NCI-H82 treated with DMSO at 0.1 percent for 48 hours (cell line): ENCODE data around the gene TNIP3.
"Not testable (repeated sequence)": the region's sequence is repeated elsewhere in the genome, so short reads cannot be mapped to it uniquely, and the experiment has no call there.

ENCODE experiments used
- DNase-seq: peaks from one replicate; lab custom pipeline; 2025; ENCODE audit not compliant: unreplicated experiment; lab: John Stamatoyannopoulos, UW

The TNIP3 gene

GRCh38 chr4:121177246-121178137 lies 13.4 kb upstream of the TNIP3 start:
- no peak for DNase-seq

DNA sequence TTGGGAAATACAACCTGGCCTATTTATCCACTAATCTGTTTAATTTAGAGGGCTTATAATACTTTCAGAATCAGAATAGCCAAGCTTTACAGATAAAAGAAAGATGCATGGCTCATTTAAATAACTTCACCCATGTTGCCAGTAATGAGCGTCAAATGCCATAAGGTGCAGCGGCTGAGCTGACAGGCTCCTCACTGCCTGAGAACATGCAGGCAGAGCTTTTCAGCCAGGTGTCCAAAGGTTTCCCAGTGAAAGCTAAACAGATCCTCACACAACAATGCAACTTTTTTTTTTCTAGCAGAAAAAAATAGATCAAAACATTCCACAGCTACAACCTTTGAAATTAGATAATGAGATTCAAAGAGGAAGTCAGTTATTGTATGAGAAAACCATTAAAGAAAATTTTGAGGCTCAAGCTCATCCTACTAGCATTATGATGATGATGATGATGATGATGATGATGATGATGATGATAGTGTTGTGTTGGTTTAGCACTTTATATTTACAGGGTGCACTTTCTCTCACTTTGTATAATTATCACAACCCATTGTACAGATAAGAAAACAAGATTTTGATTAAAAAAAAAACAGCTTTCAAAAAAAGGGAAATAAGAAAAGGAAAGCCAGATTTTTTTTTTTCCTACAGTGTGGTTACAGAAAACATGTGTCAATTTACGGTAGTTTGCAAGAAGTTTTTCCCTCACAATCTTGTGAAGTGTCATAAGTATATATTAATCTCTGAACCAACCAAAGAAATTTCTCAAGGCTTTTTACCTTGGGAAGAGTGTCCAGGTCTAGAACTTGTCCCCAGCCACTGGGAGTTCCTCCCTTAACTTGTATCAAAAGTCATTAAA lies 12.2 kb upstream of the TNIP3 start:
- DNase-seq = no peak

DNA sequence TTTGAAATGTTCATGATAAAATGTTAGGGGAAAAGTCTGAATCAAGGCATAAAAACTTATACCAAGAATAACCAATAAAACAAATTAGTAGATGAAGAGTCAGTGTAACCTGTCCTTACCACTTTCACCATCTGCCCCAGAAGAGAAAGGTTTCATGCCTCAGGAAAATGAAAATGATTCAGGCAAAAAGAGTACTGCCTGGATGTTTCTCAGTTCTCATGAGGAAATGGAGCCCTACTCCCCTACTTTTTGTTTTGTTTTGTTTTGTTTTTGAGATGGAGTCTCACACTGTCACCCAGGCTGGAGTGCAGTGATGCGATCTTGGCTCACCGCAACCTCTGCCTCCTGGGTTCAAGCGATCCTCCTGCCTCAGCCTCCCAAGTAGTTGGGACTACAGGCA lies 7.4 kb upstream of the TNIP3 start:
- not testable (repeated sequence) for DNase-seq

DNA sequence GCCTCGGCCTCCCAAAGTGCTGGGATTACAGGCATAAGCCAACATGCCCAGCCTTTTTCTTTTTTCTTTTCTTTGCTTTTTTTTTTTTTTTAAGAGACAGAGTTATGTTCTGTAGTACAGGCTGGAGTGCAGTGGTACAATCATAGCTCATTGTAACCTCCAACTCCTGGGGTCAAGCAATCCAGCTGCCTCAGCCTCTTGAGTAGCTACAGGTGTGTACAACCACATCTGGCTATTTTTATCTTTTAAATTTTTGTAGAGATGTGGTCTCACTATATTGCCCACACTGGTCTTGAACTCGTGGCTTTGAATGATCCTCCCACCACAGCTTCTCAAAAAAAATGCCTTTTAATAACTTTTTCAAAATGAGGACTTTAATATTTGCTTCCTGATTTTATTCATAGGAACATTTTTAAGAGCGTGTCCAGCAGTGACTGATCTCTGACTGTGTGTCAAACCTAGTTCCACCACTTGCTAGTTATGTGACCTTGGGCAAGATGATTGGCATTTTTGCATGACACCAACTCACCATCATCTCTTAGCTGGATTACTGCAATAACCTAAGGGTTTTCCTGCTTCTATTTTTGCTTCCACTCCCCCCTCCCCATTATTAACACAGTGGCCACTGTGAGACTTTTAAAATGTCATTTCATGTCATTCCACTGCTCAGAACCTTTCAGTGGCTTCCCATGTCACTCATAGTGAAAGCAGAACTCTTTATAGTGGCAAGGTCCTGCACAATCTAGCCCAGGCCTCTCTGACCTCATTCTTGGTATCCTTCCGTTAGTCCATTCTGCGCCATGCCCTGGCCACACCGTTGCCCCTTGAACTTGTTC lies 4.5 kb upstream of the TNIP3 start:
- DNase-seq = no peak

GRCh38 chr4:121166976-121167375 lies 2.9 kb upstream of the TNIP3 start:
- no peak for DNase-seq

GRCh38 chr4:121165206-121165605 lies 1.1 kb upstream of the TNIP3 start:
- DNase-seq = no peak

- DNase-seq = no peak
These were observed 7.0 kb downstream of the TNIP3 start for GRCh38 chr4:121156822-121157769.

DNA sequence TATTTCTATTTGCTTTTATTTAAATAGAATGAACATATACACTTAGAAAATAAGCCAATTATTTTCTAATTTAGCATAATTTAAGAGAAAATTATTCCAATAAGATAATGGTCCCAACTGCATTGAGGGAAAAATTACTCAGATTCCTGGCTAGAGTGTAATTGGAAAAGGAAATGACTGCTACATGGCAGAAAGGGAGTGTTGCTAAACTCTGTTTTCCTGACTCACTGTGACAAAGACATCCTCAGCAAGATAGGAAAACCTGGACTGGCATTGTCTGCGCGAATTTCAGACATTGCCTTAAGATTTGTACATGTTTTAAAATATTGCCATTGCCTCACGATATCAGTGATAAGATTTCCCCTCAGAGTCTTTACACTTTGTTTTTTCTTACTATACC lies 8.2 kb downstream of the TNIP3 start:
- no peak for DNase-seq

DNA sequence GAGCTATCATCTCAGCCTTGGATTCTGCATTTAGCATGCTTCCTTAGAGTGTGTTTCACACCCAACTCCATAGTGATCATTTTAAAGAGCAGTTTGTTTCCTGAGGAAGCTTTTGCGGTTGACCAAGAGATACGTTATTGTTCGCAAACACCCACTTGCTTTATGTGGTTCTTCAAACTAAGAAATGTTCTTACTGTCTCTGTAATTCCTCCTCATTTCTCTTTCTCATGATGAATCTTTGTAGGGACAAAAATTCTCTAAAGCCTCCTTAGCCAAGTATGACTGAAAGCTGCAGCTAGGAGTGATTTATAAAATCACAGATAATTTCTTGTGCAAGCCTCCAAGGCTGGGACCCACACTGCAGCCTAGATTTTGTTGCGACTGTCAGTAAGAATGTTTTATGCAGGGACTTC lies 10.0 kb downstream of the TNIP3 start:
- DNase-seq = no peak

GRCh38 chr4:121151942-121152341 lies 12.2 kb downstream of the TNIP3 start:
- no peak for DNase-seq

GRCh38 chr4:121150486-121150885 lies 13.6 kb downstream of the TNIP3 start:
- DNase-seq = no peak

DNA sequence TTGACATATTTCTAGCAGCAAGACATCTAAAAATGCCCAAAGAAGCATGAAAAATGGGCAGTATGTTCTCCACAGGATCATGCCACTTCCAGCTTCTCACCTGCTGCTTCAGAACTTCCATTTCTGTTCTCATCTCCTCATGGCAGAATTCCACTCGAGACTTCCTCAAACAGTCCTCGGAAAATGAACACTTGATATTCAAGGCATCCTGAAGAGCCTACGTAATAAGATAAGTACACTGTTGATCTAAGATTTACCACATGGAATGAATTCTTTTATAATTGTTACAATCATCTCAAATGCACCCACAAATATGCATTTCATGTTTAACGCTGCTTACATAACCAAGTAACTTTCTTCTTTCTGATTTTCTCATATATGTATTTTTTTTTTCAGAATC lies 14.1 kb downstream of the TNIP3 start:
- DNase-seq = no peak

DNA sequence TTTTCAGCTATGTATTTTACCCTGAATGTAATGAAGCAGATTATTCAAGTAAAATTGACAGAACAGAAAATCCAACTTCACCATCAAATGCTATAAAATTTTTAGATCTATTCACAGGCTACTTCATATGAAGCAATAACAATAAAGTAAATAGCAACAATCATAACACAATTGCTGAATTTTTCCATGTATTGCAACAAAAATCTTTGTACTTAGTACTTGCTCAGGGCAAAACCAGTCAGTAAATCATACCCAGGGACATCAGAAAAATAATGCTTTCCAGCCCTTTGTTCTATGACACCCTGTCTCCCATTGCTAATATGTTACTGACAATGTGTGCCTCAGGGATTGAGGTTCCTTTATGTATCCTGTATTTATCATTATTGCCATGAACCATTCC lies 15.5 kb downstream of the TNIP3 start:
- no peak for DNase-seq

DNA sequence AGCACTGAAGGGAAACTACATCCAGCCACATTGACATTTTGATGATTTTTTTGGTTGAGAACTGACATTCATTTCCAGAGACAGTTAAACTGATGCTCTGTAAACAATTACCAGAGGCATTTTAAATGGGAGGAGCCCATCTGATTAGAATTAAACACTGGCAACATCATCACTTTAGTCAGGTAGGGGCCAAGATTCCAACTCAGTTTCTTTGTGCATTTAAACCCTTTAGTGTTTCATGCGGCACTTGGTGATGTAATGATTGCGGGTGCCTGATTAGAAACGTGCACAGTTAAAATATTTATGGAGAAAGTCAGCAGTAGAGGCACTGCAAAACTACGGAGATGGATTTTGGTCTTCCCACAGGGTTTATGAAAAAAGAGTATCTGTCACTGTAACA lies 16.1 kb downstream of the TNIP3 start:
- DNase-seq = no peak

- no peak for DNase-seq
These were observed 17.6 kb downstream of the TNIP3 start for GRCh38 chr4:121146530-121146929.

DNA sequence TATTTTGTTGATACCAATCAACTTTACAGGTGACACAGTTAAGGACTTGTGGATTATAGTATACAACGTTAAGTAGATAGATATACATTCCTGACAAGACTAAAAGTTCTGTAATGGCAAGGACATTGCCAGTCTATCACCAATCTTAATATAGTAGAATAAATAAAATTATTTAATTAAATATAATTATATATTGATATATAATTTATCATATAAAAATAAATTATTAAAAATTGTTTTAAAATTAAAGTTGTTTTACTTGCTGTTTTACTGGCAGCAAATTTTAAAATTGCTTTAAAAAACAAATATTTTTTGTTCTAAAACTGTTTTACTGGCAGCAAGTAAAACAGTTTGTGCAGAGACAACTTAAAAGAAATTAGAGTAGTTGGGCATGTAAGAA lies 18.7 kb downstream of the TNIP3 start:
- DNase-seq = no peak

DNA sequence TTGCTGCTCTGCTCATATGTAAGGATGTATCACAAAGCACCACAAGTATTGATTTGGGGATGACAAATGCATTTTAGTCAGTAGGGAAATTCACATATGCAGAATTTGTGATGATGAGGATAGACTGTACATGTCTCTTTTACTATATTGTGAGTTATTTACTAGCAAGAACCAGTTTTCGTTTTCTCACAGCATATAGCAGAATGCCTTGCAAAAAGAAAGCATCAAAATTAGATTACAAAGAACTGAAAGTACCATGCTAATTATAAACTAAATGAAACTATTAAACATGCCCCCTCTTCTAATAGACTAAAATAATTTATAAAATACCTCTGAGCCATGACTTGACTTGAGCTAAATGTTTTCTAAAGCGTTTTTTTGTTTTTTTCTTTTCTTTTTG lies 20.1 kb downstream of the TNIP3 start:
- DNase-seq = no peak

GRCh38 chr4:121143131-121143530 lies 21.0 kb downstream of the TNIP3 start:
- DNase-seq = no peak

GRCh38 chr4:121140716-121141460 lies 23.2 kb downstream of the TNIP3 start:
- DNase-seq = no peak
